HG03469 (cell line): ENCODE data around the gene RARRES2.

Experiments
- ATAC-seq: cut with Tn5 transposase; IDR thresholded peaks from one replicate; pipeline ENCODE4 v1.9.1; 2021; ENCODE audit warnings: mild to moderate bottlenecking, moderate library complexity, moderate number of reproducible peaks; ENCODE audit not compliant: unreplicated experiment

Gene RARRES2

DNA sequence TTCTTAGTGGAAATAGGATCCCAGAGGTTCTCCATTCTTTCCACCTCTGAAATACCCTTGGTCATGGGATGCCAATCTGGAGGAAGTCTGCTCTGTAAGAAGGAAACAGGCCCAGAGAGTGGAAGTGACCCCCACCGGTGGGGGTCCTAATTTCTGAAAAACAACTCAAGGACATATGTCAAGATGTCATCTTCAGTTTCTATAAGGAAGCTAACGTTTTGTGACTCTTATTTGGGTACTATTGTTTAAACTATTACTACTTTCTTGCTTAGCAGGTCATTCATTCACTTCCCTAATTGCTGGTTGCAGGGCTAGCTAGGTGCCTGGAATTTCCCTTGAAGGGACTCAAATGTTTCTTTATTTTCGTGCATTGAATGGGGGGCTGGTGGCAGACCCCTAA lies 35.8 kb upstream of the RARRES2 start:
- no peak for ATAC-seq

DNA sequence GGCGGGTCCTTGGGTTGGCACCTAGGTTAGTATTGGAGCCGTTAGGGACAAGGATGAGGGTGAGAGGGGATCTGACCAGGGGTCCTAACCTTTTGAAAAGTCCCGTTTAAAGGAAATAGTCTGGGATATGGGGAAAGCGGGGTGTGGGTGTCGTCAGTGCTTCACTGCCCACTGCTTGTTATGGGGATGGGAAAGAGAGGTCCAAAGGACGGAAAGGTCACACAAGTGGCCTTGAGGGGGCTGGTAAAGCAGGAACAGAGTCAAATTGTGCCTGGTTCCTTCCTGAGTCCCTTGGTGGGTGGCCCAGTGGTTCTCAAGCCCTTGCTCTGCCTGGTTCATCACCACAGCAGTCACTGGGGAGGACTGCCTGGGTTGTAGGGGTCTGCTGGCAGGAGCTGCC lies 35.1 kb upstream of the RARRES2 start:
- ATAC-seq: no peak

GRCh38 chr7:150375662-150376521 lies 34.5 kb upstream of the RARRES2 start:
- no peak for ATAC-seq

DNA sequence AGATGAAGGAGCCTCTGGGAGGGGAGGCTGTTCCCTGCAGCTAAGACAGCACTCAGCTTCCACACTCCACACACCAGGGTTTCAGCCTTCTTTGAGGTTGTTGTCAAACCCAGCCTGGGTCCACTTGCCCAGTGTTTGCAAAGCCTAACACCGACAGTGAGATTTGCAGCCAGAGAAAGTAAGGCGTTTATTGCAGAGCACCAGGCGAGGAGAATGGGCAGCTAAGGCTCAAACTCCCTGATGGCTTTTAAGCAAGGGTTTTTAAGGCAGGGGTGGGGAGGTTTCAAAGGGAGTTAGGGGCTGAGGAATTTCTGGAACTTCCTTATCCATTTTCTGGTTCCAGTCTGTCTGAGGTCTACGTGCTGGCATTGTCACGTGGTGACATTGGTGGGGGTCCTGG lies 33.0 kb upstream of the RARRES2 start:
- ATAC-seq: no peak

DNA sequence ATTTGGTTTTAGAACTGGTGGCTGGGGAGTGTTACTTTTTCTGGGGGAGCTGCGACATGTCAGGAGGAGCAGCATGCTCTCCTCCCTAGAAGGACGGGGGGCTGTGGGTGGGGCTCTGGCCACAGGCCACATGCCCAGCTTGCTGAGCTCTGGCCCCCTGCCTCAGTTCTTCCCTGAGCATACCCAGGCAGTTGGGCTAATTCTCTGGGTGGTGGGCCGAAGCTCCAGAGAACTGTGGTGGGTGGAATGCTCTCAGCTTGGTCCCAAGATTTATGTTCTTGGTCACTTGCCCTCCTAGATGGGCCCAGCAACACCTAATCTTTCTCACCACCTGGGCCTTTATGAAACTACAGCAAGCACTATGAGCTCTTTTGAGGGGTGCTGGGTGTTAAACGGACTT lies 32.6 kb upstream of the RARRES2 start:
- no peak for ATAC-seq

GRCh38 chr7:150373049-150373801 lies 31.8 kb upstream of the RARRES2 start:
- ATAC-seq: no peak

- no peak for ATAC-seq
Observed at GRCh38 chr7:150372271-150373048, 31.0 kb upstream of the RARRES2 start.

DNA sequence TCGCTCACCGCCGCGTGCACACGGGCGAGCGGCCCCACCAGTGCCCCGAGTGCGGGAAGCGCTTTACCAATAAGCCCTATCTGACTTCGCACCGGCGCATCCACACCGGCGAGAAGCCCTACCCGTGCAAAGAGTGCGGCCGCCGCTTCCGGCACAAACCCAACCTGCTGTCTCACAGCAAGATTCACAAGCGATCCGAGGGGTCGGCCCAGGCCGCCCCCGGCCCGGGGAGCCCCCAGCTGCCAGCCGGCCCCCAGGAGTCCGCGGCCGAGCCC lies 30.5 kb upstream of the RARRES2 start:
- ATAC-seq: no peak

DNA sequence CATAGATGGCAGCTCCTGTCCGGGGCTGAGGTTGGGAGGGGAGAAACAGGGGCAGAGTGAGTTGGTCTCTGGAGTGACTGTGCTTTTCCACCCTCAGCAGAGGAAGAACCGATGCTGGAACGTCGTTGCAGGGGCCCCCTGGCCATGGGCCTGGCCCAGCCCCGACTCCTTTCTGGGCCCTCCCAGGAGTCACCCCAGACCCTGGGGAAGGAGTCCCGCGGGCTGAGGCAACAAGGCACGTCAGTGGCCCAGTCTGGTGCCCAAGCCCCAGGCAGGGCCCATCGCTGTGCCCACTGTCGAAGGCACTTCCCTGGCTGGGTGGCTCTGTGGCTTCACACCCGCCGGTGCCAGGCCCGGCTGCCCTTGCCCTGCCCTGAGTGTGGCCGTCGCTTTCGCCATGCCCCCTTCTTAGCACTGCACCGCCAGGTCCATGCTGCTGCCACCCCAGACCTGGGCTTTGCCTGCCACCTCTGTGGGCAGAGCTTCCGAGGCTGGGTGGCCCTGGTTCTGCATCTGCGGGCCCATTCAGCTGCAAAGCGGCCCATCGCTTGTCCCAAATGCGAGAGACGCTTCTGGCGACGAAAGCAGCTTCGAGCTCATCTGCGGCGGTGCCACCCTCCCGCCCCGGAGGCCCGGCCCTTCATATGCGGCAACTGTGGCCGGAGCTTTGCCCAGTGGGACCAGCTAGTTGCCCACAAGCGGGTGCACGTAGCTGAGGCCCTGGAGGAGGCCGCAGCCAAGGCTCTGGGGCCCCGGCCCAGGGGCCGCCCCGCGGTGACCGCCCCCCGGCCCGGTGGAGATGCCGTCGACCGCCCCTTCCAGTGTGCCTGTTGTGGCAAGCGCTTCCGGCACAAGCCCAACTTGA lies 29.9 kb upstream of the RARRES2 start:
- no peak for ATAC-seq

GRCh38 chr7:150370612-150371071 lies 29.2 kb upstream of the RARRES2 start:
- ATAC-seq: no peak

DNA sequence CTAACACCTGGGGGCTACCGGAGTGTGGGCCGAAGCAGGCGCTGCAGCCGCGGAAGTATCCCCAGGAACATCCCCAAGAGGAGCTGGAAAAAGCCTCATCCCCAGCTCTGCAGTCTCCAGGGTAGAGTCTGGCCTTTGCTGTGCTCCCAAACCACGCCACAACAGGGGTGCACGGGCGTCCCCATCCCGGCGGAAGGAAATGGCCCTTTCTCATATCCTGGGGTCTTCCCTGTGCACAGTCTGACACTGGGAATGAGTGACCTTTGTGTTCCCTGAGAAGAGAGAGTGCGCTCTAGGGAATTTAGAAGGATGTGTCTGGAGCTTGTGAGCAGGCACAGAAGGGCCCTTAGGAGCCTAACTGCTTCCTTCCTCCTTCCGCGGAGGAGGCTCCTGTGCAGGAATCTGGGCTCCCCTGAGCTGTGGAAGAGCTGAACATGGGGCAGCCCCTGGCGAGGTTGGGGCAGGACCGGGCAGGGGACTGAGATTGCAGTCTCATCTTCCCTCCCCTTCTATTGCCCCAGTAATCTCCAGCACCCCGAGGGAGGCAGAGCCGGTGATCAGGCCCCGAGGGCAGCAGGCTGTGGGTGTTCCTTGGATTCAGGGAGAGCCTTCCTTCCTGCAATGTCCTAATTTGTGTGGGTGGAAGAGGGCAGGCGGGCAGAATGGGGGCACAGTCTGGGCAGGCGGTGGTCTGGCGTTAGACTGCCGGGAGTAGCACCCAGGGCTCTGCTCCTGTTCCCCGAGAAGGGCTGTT lies 28.5 kb upstream of the RARRES2 start:
- ATAC-seq: no peak

DNA sequence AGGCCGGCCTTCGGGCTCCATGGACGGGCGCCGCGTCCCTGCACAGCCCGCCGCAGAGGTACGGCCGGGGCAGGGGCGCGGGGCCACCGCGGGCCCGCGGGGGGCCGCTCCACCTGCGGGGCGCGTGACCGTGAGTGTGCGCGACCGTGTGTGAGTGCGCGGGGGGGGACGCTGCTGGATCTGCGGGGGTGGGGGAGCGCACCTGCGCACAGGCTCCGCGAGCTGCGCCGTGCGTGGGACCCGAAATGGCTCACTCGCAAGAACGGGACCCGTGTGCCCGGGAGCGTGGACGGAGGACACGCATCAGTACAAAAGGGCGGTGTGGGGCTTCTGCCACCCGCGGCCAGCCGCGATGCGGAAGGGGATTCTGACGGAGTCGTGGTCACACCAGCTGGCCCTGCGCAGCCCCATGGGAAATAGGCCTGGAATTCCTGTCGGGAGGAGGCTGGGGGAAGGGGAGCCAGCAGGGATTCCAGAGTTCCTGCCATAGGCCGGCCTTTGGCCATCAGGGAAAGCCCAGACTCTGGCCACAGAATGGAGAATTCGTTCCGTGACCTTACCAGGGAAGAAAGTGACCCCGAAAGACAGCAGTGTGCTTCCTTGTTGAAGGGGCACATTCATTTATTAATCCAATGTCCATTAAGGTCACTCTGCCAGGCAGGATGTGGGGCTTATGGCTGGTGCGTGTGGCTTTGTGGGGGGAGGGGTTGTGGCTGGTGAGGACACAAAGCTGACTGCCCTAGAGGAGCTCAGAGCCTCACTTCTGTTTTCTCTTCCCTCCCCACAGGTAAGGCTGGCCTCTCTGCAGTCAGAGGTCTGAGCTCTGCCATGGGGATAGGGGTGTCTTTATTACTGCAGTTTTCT lies 27.7 kb upstream of the RARRES2 start:
- peak; percentile 5 for ATAC-seq

DNA sequence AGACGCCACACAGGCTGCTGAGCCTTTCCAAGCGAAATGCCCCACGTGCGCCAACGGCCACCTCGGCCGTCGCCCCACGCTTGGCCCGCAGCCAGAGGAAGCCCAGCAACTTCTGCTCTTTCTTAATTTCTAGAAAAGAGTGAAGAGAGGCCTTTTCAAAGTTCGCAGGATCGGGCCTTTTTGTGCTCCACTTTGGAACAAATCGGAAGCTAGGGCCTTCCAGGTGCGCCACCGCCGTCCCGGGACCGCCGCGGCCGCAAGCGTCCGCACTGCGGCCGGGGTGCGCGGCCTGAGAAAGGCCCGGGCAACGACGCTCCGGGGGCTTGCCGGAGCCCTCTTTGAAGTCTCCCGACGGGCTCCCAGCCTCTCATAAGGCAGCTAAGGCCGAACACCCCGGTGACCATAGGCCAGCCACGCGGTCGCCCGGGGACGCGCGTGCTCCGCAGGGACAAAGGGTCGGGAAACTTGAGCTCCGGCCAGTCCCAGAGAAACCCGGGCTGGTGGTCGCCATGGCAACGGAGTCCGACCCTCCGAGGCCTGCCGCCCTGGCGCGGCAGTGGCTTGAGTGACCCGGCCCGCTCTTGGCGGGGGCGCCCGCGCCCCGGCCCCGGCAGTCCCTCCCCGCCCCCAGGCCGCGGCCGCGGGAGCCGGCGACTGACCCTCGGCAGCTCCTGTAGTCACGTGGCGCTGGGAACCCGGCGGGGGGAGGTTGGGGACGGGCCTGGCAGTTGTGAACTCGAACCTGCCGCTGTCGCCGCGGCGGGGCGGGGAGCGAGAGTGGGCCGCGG lies 26.9 kb upstream of the RARRES2 start, which contains the start of gene REPIN1:
TSS of gene REPIN1 (plus strand) at position 727 of the 788 bp plus-strand sequence. CDS start 890 bp downstream, outside the sequence.
- peak; percentile 30 for ATAC-seq

GRCh38 chr7:150367677-150368095 lies 26.3 kb upstream of the RARRES2 start:
- ATAC-seq: no peak

DNA sequence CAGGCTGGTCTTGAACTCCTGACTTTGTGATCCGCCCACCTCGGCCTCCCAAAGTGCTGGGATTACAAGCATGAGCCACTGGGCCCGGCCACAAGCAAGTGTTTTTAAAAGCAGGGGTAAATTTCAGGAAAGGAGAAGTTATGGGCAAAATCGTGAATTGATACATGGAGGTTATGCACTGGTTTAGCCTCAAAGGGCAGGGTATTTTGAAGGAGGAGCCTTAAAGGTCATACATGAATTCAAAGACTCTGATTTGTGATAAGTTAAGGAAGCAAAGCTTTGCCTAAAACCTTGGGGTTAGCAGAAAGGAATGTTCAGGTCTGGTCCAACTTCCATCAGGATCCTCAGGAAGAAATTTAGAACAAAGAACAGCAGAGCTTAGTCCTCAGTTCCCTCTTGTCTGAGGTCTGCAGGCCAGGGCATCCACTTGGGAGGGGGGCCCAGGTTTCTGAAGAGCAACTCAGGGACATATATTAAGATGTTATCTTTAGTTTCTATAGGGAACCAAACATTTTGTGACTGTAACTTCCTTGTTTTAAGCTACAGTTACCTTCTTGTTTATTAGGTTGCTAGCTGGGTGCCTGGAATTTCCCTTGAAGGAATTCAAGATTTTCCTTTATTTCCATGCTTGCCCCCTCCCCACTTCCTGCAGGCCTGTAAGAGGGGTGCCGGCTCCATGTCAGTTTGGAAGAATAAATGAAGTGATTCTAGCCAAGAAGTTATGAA lies 24.4 kb upstream of the RARRES2 start:
- ATAC-seq: no peak

- no peak for ATAC-seq
Observed at GRCh38 chr7:150365194-150365593, 23.8 kb upstream of the RARRES2 start.

GRCh38 chr7:150363872-150364271 lies 22.4 kb upstream of the RARRES2 start:
- no peak for ATAC-seq
